CD14-positive monocyte (primary cell): Measurements from ENCODE around the gene ADIRF. TPM values are rescaled to one million over a fixed set of nuclear protein-coding genes. Genes with fewer than 3 reads are reported as not detected.

ENCODE experiments used
- DNase-seq, 3 donors: peaks; one replicate each; pipeline ENCODE4 v3.0.0-alpha.2; 2011 to 2022
- H2AFZ ChIP-seq: 2 replicates; pipeline ENCODE4 v1.6.0; 2012; ENCODE audit warnings: mild to moderate bottlenecking, low read depth, low read length, inconsistent platforms; ENCODE audit not compliant: insufficient read depth, poor library complexity, severe bottlenecking
- H3K27ac ChIP-seq, 2 donors: 1 replicate in 1 of 2; 2 replicates in 1 of 2; pipeline ENCODE4 v1.5.1; 2012 to 2013; ENCODE audit warnings: low read length in 2 of 2, control low read depth in 1 of 2, inconsistent platforms in 1 of 2, low read depth in 1 of 2, mild to moderate bottlenecking in 1 of 2
- H3K27me3 ChIP-seq, 2 donors: one replicate each; pipeline versions ENCODE4 v1.6.0 to v1.6.1; 2011 to 2013; ENCODE audit warnings: low read length in 2 of 2; ENCODE audit not compliant: control insufficient read depth in 2 of 2, insufficient read depth in 2 of 2
- H3K36me3 ChIP-seq, 2 donors: replicated peaks in 1 of 2; 1 replicate in 1 of 2; 2 replicates in 1 of 2; pipeline versions ENCODE4 v1.5.1 to v1.6.1; 2012 to 2013; ENCODE audit warnings: low read length in 2 of 2, control low read depth in 1 of 2, inconsistent platforms in 1 of 2, mild to moderate bottlenecking in 1 of 2; ENCODE audit not compliant: insufficient read depth in 2 of 2, control insufficient read depth in 1 of 2
- H3K4me1 ChIP-seq, 2 donors: 1 replicate in 1 of 2; 2 replicates in 1 of 2; pipeline versions ENCODE4 v1.5.1 to v1.6.1; 2012 to 2013; ENCODE audit warnings: low read length in 2 of 2, control low read depth in 1 of 2, inconsistent platforms in 1 of 2, mild to moderate bottlenecking in 1 of 2, moderate library complexity in 1 of 2; ENCODE audit not compliant: insufficient read depth in 2 of 2, control insufficient read depth in 1 of 2
- H3K4me2 ChIP-seq: replicated peaks from 2 replicates; pipeline ENCODE3; 2012; ENCODE audit warnings: low read length, moderate library complexity, mild to moderate bottlenecking; ENCODE audit not compliant: poor library complexity, severe bottlenecking; ENCODE audit errors: extremely low read depth
- H3K4me3 ChIP-seq, 3 experiments: fragments of 200-600 bp in 1 of 3; sonication (generic) in 1 of 3; replicated peaks in 1 of 3; 1 replicate in 2 of 3; 2 replicates in 1 of 3; pipeline ENCODE4 v1.5.1; 2011 to 2013; ENCODE audit warnings: low read length in 3 of 3, mild to moderate bottlenecking in 3 of 3, control low read depth in 2 of 3, low read depth in 2 of 3, inconsistent platforms in 1 of 3, moderate library complexity in 1 of 3
- H3K79me2 ChIP-seq: 2 replicates; pipeline ENCODE4 v1.6.0; 2012; ENCODE audit warnings: mild to moderate bottlenecking, control low read depth, inconsistent platforms, low read length, moderate library complexity; ENCODE audit not compliant: insufficient read depth
- H3K9ac ChIP-seq: 2 replicates; pipeline ENCODE4 v1.6.0; 2017; ENCODE audit warnings: low read length, mild to moderate bottlenecking; ENCODE audit not compliant: insufficient read depth, poor library complexity, severe bottlenecking
- H3K9me3 ChIP-seq, 2 donors: replicated peaks in 1 of 2; 1 replicate in 1 of 2; 2 replicates in 1 of 2; pipeline versions ENCODE4 v1.5.1 to v1.6.1; 2012 to 2013; ENCODE audit warnings: low read length in 2 of 2, control low read depth in 1 of 2; ENCODE audit not compliant: control insufficient read depth in 1 of 2, insufficient read depth in 1 of 2
- H4K20me1 ChIP-seq: 2 replicates; pipeline ENCODE4 v1.6.0; 2012; ENCODE audit warnings: mild to moderate bottlenecking, low read length, control low read depth, moderate library complexity; ENCODE audit not compliant: insufficient read depth
- H3K27ac Mint-ChIP-seq, 7 donors: one replicate each; pipeline ENCODE4 v1.8.0; 2020; ENCODE audit warnings: mild to moderate bottlenecking in 7 of 7, mixed read lengths in 7 of 7, moderate library complexity in 6 of 7, inconsistent platforms in 2 of 7
- H3K27me3 Mint-ChIP-seq, 3 donors: one replicate each; pipeline ENCODE4 v1.8.0; 2021 to 2022; ENCODE audit warnings: low read depth in 3 of 3, mild to moderate bottlenecking in 3 of 3, mixed read lengths in 3 of 3, moderate library complexity in 3 of 3, inconsistent platforms in 1 of 3
- H3K36me3 Mint-ChIP-seq, 2 donors: one replicate each; pipeline ENCODE4 v1.8.0; 2020; ENCODE audit warnings: mixed read lengths in 2 of 2, inconsistent platforms in 1 of 2, mild to moderate bottlenecking in 1 of 2
- H3K4me1 Mint-ChIP-seq: one replicate; pipeline ENCODE4 v1.8.0; 2020; ENCODE audit warnings: mild to moderate bottlenecking, mixed read lengths
- H3K4me3 Mint-ChIP-seq, 2 donors: one replicate each; pipeline ENCODE4 v1.8.0; 2020; ENCODE audit warnings: mild to moderate bottlenecking in 2 of 2, mixed read lengths in 2 of 2, moderate library complexity in 1 of 2
- H3K9me3 Mint-ChIP-seq, 7 donors: one replicate each; pipeline ENCODE4 v1.8.0; 2020 to 2022; ENCODE audit warnings: mixed read lengths in 7 of 7, mild to moderate bottlenecking in 6 of 7, moderate library complexity in 6 of 7, inconsistent platforms in 2 of 7
- CTCF ChIP-seq: fragments of 200-600 bp; IDR thresholded peaks from one replicate; pipeline ENCODE4 v1.8.0; 2022; ENCODE audit warnings: antibody characterized with exemption, mild to moderate bottlenecking
- WGBS: methylation state at CpG from one replicate; pipeline ENCODE4 v1.1.5; 2013; ENCODE audit warnings: missing lambda C conversion rate; ENCODE audit not compliant: insufficient coverage; 5-methylcytosine and 5-hydroxymethylcytosine counted together
- intact Hi-C, 2 donors: fragments of 100-400 bp; cut with micrococcal nuclease; formaldehyde crosslinking; loops; one replicate each; pipeline versions ENCODE4 v1.15.0 to v1.15.1; 2023
- polyA plus RNA-seq, 3 donors: library from polyadenylated mRNA; depleted of rRNA in 1 of 3; unstranded in 2 of 3; stranded (reverse) in 1 of 3; fragments of 300-500 nt in 2 of 3; fragments of >200 nt in 1 of 3; fragmentation: Illumina TruSeq in 2 of 3; gene quantifications; 1 replicate in 2 of 3; 2 replicates in 1 of 3; pipeline ENCODE4 v1.2.3, GENCODE V29; 2012 to 2021

Gene ADIRF
- polyA plus RNA-seq, 3 donors, result 0.19 TPM; not detected in 2

- H3K27me3 ChIP-seq, result no peaks in the 10 kb centered on the region
- no peaks in the 10 kb centered on the region for H3K9me3 ChIP-seq
- Mint-ChIP-seq H3K36me3 (no peaks in the 10 kb centered on the region), H3K27me3 (peaks cover 5 to 19% (median 10%) of the 10 kb centered on the region in 3 donors), H3K27ac (peak overlapping the region in 1 of 7 donors; percentile 35), H3K4me1 (peaks cover 32% of the 10 kb centered on the region), H3K4me3 (no peak overlapping the region), H3K9me3 (peaks cover 0 to 2% (median 0%) of the 10 kb centered on the region in 7 donors)
- H3K9ac ChIP-seq, result no peak overlapping the region
- WGBS, result 88% methylated on average over 6 of the region's 9 CpGs
- H3K4me3 ChIP-seq, result no peak overlapping the region
- intact Hi-C loops, result no loop called here
- peaks cover 32 to 42% of the 10 kb centered on the region in 2 donors for H3K4me1 ChIP-seq
- no peak overlapping the region for H2AFZ ChIP-seq
- DNase-seq, result no peak
- H3K36me3 ChIP-seq, result no peaks in the 10 kb centered on the region
- no peaks in the 10 kb centered on the region for H3K79me2 ChIP-seq
- H3K4me2 ChIP-seq, result no peak overlapping the region
- TF ChIP-seq CTCF, result no peak
- no peaks in the 10 kb centered on the region for H4K20me1 ChIP-seq
- no peak overlapping the region for H3K27ac ChIP-seq
Measured at GRCh38 chr10:86960863-86961434, 7.3 kb upstream of the ADIRF start.

GRCh38 chr10:86961481-86962091, 6.7 kb upstream of the ADIRF start:
- Histone ChIP-seq H4K20me1 (no peaks in the 10 kb centered on the region), H3K4me3 (no peak overlapping the region), H3K79me2 (no peaks in the 10 kb centered on the region), H3K27ac (no peak overlapping the region), H3K36me3 (no peaks in the 10 kb centered on the region), H3K9ac (no peak overlapping the region), H3K9me3 (no peaks in the 10 kb centered on the region), H2AFZ (no peak overlapping the region), H3K4me1 (peaks cover 38 to 44% of the 10 kb centered on the region in 2 donors), H3K27me3 (no peaks in the 10 kb centered on the region), H3K4me2 (no peak overlapping the region)
- Mint-ChIP-seq H3K36me3 (no peaks in the 10 kb centered on the region), H3K4me3 (no peak overlapping the region), H3K27ac (peak overlapping the region in 1 of 7 donors; percentile 35), H3K9me3 (peaks cover 0 to 2% (median 0%) of the 10 kb centered on the region in 7 donors), H3K4me1 (peaks cover 35% of the 10 kb centered on the region), H3K27me3 (peaks cover 8 to 26% (median 11%) of the 10 kb centered on the region in 3 donors)
- 97% methylated on average over 12 of the region's 12 CpGs for WGBS
- intact Hi-C loops, result no loop called here
- TF ChIP-seq CTCF, result no peak
- peak in 1 of 3 donors; percentile 63 for DNase-seq
